GM23338 (cell line): Measurements from ENCODE around the gene SLC2A9. TPM values are rescaled to one million over a fixed set of nuclear protein-coding genes. Genes with fewer than 3 reads are reported as not detected.

Source experiments
- ATAC-seq: fragments of 200-7000 bp; cut with Tn5 transposase; 3 replicates; pipeline ENCODE4 v1.9.1; 2020
- DNase-seq: peaks from one replicate; pipeline ENCODE4 v3.0.0-alpha.2; 2015; ENCODE audit warnings: low spot score
- H2AFZ ChIP-seq: fragments of 200-600 bp; sonication (generic); 2 replicates; pipeline ENCODE4 v1.8.0; 2016; ENCODE audit warnings: antibody characterized with exemption, mild to moderate bottlenecking, moderate library complexity
- H3F3A ChIP-seq: fragments of 200-600 bp; sonication (generic); replicated peaks from 2 replicates; pipeline ENCODE4 v1.8.0; 2017; ENCODE audit warnings: antibody characterized with exemption, mixed run types, low read depth
- H3K27ac ChIP-seq: fragments of 200-600 bp; sonication (generic); 2 replicates; pipeline ENCODE4 v1.6.1; 2016; ENCODE audit warnings: low read depth
- H3K27me3 ChIP-seq: fragments of 200-600 bp; sonication (generic); 2 replicates; pipeline ENCODE4 v1.8.0; 2016; ENCODE audit warnings: mild to moderate bottlenecking, mixed run types, moderate library complexity; ENCODE audit not compliant: insufficient read depth
- H3K36me3 ChIP-seq: fragments of 200-600 bp; sonication (generic); 2 replicates; pipeline ENCODE4 v1.8.0; 2016; ENCODE audit warnings: mild to moderate bottlenecking; ENCODE audit not compliant: insufficient read depth
- H3K4me1 ChIP-seq: fragments of 200-600 bp; sonication (generic); 2 replicates; pipeline ENCODE4 v1.8.0; 2016; ENCODE audit warnings: mild to moderate bottlenecking, moderate library complexity; ENCODE audit not compliant: insufficient read depth
- H3K4me2 ChIP-seq: fragments of 200-600 bp; sonication (generic); 2 replicates; pipeline ENCODE4 v1.7.1; 2017; ENCODE audit warnings: mixed run types
- H3K4me3 ChIP-seq: fragments of 200-600 bp; sonication (generic); 2 replicates; pipeline ENCODE4 v1.6.1; 2016; ENCODE audit warnings: mixed run types
- H3K79me2 ChIP-seq: fragments of 200-600 bp; sonication (generic); replicated peaks from 2 replicates; pipeline ENCODE4 v1.8.0; 2017; ENCODE audit warnings: mild to moderate bottlenecking; ENCODE audit not compliant: insufficient read depth
- H3K9me2 ChIP-seq: fragments of 200-600 bp; sonication (generic); 2 replicates; pipeline ENCODE4 v1.8.0; 2017; ENCODE audit not compliant: insufficient read depth
- H4K20me1 ChIP-seq: fragments of 200-600 bp; sonication (generic); replicated peaks from 2 replicates; pipeline ENCODE4 v1.8.0; 2017; ENCODE audit warnings: mild to moderate bottlenecking; ENCODE audit not compliant: insufficient read depth
- H3K27ac Mint-ChIP-seq: 2 replicates; pipeline ENCODE4 v1.8.0; 2020; ENCODE audit warnings: inconsistent platforms, mild to moderate bottlenecking, moderate library complexity, mixed read lengths
- H3K27me3 Mint-ChIP-seq: 3 replicates; pipeline ENCODE4 v1.8.0; 2022; ENCODE audit warnings: low read depth, mild to moderate bottlenecking, moderate library complexity, mixed read lengths, inconsistent platforms; ENCODE audit not compliant: insufficient read depth, poor library complexity
- H3K36me3 Mint-ChIP-seq: 3 replicates; pipeline ENCODE4 v1.8.0; 2021; ENCODE audit warnings: low read depth, mild to moderate bottlenecking, inconsistent platforms, moderate library complexity, mixed read lengths
- H3K4me1 Mint-ChIP-seq: 3 replicates; pipeline ENCODE4 v1.8.0; 2020; ENCODE audit warnings: mild to moderate bottlenecking, inconsistent platforms, mixed read lengths
- H3K4me3 Mint-ChIP-seq: 3 replicates; pipeline ENCODE4 v1.8.0; 2021; ENCODE audit warnings: moderate library complexity, mild to moderate bottlenecking, inconsistent platforms, mixed read lengths
- H3K9me3 Mint-ChIP-seq: 3 replicates; pipeline ENCODE4 v1.8.0; 2020; ENCODE audit warnings: moderate library complexity, mild to moderate bottlenecking, inconsistent platforms, mixed read lengths
- CREB1 ChIP-seq: fragments of 250-450 bp; sonication (Bioruptor Pico); IDR thresholded peaks from 2 replicates; pipeline ENCODE4 v1.5.0; 2020; ENCODE audit warnings: low read depth, mild to moderate bottlenecking, moderate library complexity
- CTCF ChIP-seq, 2 experiments: fragments of 200-600 bp in 1 of 2; sonication (generic) in 1 of 2; conservative IDR thresholded peaks; 2 replicates each; pipeline versions ENCODE4 v1.5.1 to v1.6.1; 2016 to 2017; ENCODE audit warnings: antibody characterized with exemption in 2 of 2, low read depth in 2 of 2, mild to moderate bottlenecking in 2 of 2, moderate library complexity in 1 of 2
- ETS1 ChIP-seq: IDR thresholded peaks from 2 replicates; pipeline ENCODE4 v1.6.1; 2016; ENCODE audit warnings: antibody characterized with exemption
- EZH2 ChIP-seq: fragments of 200-600 bp; sonication (generic); IDR thresholded peaks from one replicate; pipeline ENCODE4 v1.8.0; 2017; ENCODE audit warnings: antibody characterized with exemption, mild to moderate bottlenecking, low read depth; ENCODE audit not compliant: unreplicated experiment
- EZH2phosphoT487 ChIP-seq: fragments of 200-600 bp; sonication (generic); IDR thresholded peaks from one replicate; pipeline ENCODE4 v1.8.1; 2018; ENCODE audit warnings: antibody characterized with exemption; ENCODE audit not compliant: unreplicated experiment
- NANOG ChIP-seq: IDR thresholded peaks from 2 replicates; pipeline ENCODE4 v1.6.1; 2016; ENCODE audit warnings: antibody characterized with exemption, borderline replicate concordance
- POLR2AphosphoS5 ChIP-seq: IDR thresholded peaks from 2 replicates; pipeline ENCODE4 v1.6.1; 2016; ENCODE audit warnings: antibody characterized with exemption, low read depth
- REST ChIP-seq: IDR thresholded peaks from one replicate; pipeline ENCODE4 v1.6.1; 2018; ENCODE audit warnings: antibody characterized with exemption; ENCODE audit not compliant: unreplicated experiment
- ZNF331 ChIP-seq: fragments of 250-450 bp; sonication (Bioruptor Pico); IDR thresholded peaks from 2 replicates; pipeline ENCODE4 v1.5.0; 2020; ENCODE audit warnings: low read depth, mild to moderate bottlenecking, moderate library complexity
- polyA plus RNA-seq: library from polyadenylated mRNA; unstranded; fragments of >200 nt; fragmentation: Nextera tagmentation; extraction: Ambion mirVana; gene quantifications from 2 replicates; pipeline ENCODE4 v1.2.1, GENCODE V29; 2016
- total RNA-seq: library from RNA; depleted of rRNA; stranded (reverse); fragments of >200 nt; shearing (Covaris generic); gene quantifications from 2 replicates; pipeline ENCODE4 v1.2.3, GENCODE V29; 2014

SLC2A9 gene
- total and polyA plus RNA-seq, 2 experiments from 2014 or later, result 0.21 to 0.40 TPM

- DNase-seq (peak; percentile 29), ATAC-seq (peak; percentile 89)
- H2AFZ ChIP-seq, result no peak overlapping the region
These were observed 144.2 kb downstream of the SLC2A9 start for GRCh38 chr4:9877123-9877522.

GRCh38 chr4:9875516-9875915, 145.8 kb downstream of the SLC2A9 start:
- Histone ChIP-seq H3K27ac (no peak overlapping the region), H3K27me3 (no peaks in the 10 kb centered on the region), H2AFZ (no peak overlapping the region), H3K79me2 (no peaks in the 10 kb centered on the region), H3K4me3 (no peak overlapping the region), H3K36me3 (no peaks in the 10 kb centered on the region), H4K20me1 (no peaks in the 10 kb centered on the region), H3F3A (no peaks in the 10 kb centered on the region), H3K9me2 (no peaks in the 10 kb centered on the region), H3K4me2 (no peak overlapping the region), H3K4me1 (no peaks in the 10 kb centered on the region)
- DNase-seq (no peak), ATAC-seq (no peak)
- H3K4me1 Mint-ChIP-seq, result peaks cover 12% of the 10 kb centered on the region
- no peak overlapping the region for H3K4me3 Mint-ChIP-seq
- H3K9me3 Mint-ChIP-seq, result peaks cover 4% of the 10 kb centered on the region; the same call in 2 of the 3 replicates
- peaks cover 3% of the 10 kb centered on the region for H3K27me3 Mint-ChIP-seq
- no peak overlapping the region for H3K27ac Mint-ChIP-seq
- no peaks in the 10 kb centered on the region for H3K36me3 Mint-ChIP-seq
- no peak for TF ChIP-seq EZH2
- TF ChIP-seq CREB1 (CRISPR knock-in tag), result no peak
- no peak for TF ChIP-seq CTCF (conservative IDR thresholded peaks at IDR 0.05; ENCODE audit: low read depth in 2 of 2)
- no peak for TF ChIP-seq REST
- no peak for TF ChIP-seq ETS1
- no peak for TF ChIP-seq POLR2AphosphoS5
- TF ChIP-seq NANOG, result no peak
- no peak for TF ChIP-seq EZH2phosphoT487

More at GRCh38 chr4:9877123-9877522, 144.2 kb downstream of the SLC2A9 start:
- H3K4me1 Mint-ChIP-seq, result peaks cover 28% of the 10 kb centered on the region
- TF ChIP-seq ZNF331 (CRISPR knock-in tag), result no peak
- peak; percentile 37 to 43; a peak in 3 of 4 replicates for TF ChIP-seq CTCF (conservative IDR thresholded peaks at IDR 0.05; ENCODE audit: low read depth in 2 of 2)
- Histone ChIP-seq H3K4me1 (no peaks in the 10 kb centered on the region), H3K27ac (no peak overlapping the region), H3K4me2 (no peak overlapping the region), H3K27me3 (no peaks in the 10 kb centered on the region), H4K20me1 (no peaks in the 10 kb centered on the region), H3K79me2 (no peaks in the 10 kb centered on the region), H3F3A (no peaks in the 10 kb centered on the region), H3K36me3 (no peaks in the 10 kb centered on the region), H3K9me2 (peaks cover 4% of the 10 kb centered on the region; the same call in 1 of the 2 replicates), H3K4me3 (no peak overlapping the region)
- peaks cover 3% of the 10 kb centered on the region for H3K27me3 Mint-ChIP-seq
- H3K4me3 Mint-ChIP-seq, result no peak overlapping the region
- peaks cover 4% of the 10 kb centered on the region; the same call in 2 of the 3 replicates for H3K9me3 Mint-ChIP-seq
- H3K36me3 Mint-ChIP-seq, result no peaks in the 10 kb centered on the region
- no peak overlapping the region for H3K27ac Mint-ChIP-seq
